AML-193 (cell line): ENCODE results near the gene HSD17B2.
A peak's percentile ranks its signal among the peaks of the same experiment; 100 is the strongest.
"Not testable (repeated sequence)": the region's sequence is repeated elsewhere in the genome, so short reads cannot be mapped to it uniquely, and the experiment has no call there.

Experiments used
- DNase-seq, 2 experiments: peaks; one replicate each; lab custom pipeline; 2025; lab: John Stamatoyannopoulos, UW

HSD17B2 gene, protein sequence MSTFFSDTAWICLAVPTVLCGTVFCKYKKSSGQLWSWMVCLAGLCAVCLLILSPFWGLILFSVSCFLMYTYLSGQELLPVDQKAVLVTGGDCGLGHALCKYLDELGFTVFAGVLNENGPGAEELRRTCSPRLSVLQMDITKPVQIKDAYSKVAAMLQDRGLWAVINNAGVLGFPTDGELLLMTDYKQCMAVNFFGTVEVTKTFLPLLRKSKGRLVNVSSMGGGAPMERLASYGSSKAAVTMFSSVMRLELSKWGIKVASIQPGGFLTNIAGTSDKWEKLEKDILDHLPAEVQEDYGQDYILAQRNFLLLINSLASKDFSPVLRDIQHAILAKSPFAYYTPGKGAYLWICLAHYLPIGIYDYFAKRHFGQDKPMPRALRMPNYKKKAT

DNA sequence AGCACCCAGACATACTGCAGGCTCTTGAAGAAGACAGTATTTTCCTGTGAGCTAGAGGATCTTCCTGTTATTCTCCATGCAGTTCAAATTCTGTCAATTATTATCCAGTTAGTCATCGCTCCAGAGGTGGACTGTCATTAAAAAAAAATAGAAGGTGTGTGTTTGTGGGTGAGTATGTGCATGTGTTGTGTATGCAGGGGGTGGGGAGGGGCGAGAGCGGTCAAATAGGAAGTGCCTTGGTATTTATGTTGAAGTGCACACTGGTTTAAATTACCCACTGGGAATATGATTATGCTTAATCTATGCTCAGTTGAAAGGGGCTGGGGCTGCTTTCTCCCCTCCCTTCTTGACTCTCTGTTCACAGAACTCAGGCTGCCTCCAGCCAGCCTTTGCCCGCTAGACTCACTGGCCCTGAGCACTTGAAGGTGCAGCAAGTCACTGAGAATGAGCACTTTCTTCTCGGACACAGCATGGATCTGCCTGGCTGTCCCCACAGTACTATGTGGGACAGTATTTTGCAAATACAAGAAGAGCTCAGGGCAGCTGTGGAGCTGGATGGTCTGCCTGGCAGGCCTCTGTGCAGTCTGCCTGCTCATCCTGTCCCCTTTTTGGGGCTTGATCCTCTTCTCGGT lies at the start of gene HSD17B2:
Gene HSD17B2 (plus strand): TSS at position 273 of the 632 bp plus-strand sequence. CDS start 172 bp downstream, at position 445.
- DNase-seq, result no peak

DNA sequence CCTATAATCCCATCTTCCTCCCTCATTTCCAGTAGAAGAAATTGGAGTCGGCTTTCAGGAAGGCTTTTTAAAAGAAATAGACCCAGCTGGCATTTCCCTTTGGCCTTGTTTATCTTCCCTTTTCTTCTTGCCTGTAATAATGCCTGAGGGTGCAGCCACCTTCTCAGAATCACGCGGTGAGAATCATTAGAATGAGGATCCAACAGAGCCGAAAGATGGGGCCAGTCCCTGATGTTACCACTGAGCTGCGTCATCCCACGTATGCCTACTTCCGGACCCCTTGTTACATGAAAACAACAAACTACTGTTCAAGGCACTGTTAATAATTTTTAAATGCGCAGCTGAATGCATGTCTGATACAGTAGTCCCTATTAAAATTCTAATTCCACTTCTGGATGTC lies 47.9 kb upstream of the HSD17B2 start:
- DNase-seq, result no peak

DNA sequence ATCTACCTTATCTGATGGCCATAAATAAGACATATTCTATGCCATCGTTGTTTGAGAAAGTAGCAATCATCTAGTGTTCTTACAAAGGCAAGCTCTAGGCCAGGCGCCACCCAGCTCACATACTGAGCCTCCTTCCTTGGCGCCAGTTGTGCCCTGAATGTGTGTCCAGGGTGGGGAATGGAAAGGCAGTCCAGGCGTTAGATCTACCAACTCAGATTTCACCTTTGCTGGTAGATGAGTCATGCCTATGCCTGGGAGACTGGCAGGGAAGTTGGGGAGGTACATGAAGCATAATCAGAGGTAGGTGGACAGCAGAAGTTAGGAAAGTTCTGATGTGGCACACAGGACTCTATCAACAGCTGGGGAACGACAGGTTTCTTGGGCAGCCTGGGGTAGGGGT lies 47.3 kb upstream of the HSD17B2 start:
- no peak for DNase-seq

DNA sequence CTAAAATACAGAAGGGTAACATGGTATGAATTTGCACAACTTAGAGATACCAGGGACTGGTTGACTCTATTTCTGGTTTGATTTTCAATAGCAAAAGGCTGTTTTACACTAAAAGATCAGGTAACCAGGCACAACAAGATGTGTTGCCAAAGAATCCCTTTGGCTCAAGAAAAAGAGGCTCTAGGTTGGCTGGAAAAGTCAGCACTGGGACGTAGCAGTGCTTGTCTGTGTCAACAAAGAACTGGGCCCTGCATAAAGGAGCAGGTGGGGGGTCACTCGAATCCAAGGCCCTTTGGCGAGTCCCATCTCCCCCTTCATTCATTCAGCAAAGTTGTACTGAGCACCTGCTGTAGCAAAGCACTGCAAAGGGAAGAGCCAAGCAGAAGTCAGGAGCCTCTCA lies 42.2 kb upstream of the HSD17B2 start:
- no peak for DNase-seq

DNA sequence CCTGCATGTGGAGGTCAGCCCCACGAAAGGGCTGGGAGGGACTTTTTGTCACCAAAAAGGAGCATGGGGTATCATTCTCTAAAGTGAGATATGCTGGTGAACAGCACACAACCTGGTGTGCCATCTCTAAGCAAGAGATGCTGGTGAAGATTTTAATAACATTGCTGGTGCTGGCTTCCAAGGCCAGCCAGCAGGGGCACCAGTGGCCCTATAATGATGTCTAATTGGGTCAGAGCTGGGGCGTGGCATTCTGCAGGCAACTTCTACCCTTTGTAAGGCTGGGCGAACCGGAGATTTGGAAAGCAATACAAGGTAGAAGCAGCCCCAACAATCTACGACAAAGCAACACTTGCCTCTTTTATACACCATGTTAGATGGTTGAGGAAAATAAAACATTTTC lies 40.6 kb upstream of the HSD17B2 start:
- no peak for DNase-seq

DNA sequence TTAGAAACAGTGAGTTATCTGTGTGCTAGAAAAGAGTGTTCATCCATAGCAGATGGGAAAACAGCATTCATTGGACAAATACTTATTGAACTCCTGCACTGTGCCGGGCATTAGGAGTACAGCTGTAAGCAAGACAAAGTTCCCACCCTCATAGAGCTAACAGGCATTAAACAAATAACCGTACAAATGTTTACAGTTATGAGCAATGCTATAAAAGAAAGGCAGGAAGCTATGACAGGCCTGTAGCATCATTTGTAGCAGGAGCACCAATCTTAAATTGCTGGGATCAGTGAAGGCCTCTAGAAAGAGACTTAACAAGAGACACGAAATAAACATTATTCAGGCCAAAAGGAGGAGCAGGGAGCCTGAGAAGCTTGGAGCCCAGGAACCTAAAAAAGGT lies 39.4 kb upstream of the HSD17B2 start:
- no peak for DNase-seq

DNA sequence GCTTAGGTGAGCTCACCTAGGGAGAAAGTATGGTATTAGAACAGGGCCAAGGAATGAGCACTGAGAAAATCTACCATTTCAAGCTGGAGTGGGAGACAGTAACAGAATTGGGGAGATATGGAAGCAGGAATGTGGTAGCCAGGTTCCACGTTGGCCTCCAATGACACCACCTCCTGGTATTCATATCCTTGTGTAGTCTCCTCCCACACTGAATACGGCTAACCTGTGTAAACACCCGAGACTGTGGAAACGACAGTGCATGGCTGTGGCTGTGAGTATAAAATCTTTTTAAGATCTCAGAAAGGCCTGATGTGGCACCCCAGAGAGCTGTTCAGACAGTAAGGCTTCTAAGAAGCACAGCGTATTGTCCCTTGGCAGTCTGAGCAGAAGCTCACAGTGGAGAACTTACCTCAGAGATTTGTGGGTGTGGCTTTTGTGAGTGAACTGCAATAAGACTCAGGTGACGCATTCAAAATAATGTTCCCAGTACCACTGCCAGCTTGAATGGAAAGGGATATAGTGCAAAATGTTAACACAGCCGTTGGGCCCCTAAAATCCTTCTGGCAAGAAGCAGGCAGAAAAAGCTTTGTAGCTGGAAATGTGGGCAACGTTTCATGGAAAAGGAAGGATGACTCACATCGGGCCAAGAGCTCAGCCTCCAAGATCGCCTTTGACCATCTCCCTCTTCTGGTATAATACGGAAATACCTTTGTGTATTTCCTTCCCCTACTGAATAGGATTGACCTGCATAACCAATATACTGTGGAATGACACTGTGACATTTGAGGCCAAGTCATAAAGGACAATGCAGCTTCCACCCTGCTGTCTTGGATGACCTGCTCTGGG lies 38.2 kb upstream of the HSD17B2 start:
- peak; percentile 41 to 44 for DNase-seq

DNA sequence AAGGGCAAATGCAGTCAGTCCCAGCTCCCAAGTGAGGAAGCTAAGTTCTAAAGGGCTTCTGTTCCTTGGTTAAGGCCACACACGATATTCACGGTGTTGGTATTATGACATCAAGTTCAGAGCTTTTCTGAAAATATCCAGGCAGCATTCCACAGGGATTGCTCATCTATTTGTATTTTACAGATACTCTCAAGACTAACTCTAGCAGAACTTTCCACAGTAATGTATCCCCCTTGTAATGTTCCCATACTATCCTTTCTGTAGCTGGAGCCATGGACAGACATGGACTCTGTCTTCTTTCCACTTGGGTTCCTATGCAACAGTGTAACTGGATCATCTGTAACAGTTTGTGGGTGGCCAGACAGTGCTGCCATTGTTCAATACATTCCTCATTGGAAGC lies 37.3 kb upstream of the HSD17B2 start:
- DNase-seq, result no peak

DNA sequence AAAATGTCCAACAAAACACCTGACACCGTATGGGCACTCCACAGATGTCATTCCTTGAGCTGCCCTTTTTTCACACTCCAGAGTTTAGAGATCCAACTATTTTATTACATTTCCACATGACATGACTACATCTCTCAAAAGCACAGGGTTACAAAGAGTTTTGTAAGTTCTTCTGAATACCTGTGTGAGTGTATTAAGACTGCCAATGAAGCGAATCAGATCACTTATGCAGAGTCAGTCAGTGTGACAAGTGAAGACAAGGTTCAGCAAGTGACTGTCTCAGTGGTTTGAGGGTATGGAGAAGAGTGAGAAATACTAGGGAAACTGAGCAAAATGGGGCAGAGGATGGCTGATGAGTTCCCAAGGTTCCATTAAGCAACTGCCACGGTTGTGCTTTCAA lies 32.2 kb upstream of the HSD17B2 start:
- no peak for DNase-seq

DNA sequence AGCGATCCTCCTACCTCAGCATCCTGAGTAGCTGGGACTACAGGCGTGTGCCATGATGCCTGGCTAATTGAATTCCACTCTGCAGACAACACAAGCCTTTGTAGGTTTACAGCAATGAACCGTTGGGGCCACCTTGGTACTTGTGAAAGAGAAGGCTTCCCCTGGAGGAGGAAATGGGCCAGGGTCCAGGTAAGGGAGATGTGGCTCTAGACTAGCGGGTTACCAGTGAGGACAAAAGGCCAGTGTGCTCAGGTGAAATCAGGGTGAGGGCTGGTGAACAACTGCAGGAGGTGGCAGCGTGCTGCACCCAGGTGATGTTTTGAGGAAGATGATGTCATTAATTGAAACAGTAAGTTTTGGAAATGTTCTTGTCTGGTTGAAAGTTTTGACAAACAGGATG lies 30.5 kb upstream of the HSD17B2 start:
- DNase-seq, result no peak

DNA sequence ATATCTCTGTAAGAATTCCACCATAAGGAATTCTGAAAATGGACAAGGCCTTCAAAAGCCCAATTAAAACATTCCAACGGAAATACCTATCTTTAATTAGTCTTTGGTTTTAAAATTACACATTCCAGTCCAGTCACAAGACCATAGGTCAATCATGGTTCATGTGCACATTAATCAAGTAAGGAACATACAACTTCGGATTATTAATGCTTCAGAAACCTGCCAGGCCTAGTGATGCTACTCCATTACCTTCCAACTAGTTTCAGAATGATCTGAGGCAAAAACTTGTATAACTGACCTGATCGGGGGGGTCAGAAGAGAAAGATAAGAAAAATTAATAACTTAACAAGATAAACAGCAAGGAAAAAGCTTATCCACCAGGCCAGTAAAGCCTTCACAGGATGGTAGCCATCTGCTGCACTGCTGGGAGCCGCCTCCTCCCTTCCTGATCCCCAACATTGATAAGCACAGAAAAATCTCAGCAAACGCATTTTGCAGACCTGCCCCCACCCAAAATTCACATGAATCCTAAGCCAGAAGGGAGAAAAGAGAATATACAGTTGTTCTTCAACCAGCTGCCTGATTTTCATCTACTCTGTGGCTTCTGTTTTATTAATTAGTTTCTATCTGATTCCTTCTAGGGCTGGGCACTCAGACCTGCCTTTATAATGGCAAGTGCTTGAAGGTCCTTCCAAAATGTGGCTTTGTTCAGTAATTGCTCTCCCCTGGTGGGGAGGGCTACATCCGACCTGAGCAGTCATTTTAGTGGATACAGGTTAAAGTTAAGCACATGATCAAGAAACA lies 29.8 kb upstream of the HSD17B2 start:
- DNase-seq, result no peak

DNA sequence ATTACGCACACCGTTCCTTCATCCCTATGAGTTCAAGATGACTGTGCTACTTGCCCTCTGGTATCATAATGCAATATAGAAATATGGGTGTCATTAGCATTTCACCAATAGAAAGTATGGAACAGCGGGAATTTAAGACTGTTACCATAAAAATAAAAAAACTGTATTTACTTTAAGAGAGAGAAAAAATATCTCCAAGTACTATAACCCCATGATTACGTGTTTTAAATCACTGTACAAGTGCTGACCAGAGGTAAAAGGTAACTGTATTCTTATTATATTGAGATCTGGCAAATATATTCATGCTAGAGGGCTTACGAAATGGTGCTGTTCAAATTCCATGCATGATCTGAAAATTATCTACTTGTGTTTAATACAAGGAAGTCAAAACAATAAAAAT lies 29.0 kb upstream of the HSD17B2 start:
- DNase-seq, result no peak

DNA sequence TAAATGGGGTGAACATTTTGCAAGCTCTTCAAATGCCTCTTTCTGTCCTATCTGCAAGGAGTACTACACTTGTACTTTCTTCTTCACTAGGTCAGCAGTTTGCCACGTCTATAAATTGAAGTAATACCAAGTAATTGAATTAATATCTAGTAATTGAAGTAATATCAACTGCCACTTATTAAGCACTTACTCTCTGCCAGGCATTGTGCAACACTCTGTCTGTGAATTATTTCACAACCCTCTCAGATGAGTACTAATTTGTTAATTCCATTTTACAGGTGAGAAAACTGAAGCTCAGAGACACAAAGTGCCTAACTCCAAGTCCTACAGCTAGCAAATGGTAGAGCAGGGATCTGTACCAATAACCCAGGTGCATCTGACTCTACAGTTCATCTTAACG lies 27.9 kb upstream of the HSD17B2 start:
- DNase-seq, result no peak

DNA sequence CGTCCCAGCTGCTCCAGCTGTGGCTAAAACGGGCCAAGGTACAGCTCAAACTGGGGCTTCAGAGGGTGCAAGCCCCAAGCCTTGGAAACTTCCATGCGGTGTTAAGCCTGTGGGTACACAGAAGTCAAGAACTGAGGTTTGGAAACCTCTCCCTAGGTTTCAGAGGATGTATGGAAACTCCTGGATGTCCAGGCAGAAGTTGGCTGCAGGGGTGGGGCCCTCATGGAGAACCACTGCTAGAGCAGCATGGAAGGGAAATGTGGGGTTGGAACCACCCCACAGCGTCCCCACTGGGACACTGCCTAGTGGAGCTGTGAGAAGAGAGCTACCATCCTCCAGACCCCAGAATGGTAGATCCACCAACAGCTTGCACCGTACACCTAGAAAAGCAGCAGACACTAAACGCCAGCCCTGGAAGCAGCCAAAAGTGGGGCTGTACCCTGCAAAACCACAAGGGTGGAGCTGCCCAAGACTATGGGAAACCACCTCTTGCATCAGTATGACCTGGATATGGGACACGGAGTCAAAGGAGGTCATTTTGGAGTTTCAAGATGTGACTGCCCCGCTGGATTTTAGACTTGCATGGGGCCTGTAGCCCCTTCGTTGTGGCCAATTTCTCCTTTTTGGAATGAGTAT lies 26.0 kb upstream of the HSD17B2 start:
- no peak for DNase-seq

DNA sequence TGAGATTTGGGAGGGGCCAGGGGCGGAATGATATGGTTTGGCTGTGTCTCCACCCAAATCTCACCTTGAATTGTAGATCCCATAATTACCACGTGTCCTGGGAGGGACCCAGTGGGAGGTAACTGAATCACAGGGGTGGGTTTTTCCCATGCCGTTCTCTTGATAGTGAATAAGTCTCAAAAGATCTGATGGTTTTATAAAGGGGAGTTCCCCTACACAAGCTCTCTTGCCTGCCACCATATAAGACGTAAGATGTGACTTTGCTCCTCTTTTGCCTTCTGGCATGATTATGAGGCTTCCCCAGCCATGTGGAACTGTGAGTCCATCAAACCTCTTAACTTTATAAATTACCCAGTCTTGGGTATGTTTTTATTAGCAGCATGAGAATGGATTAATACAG lies 25.3 kb upstream of the HSD17B2 start:
- not testable (repeated sequence) for DNase-seq

DNA sequence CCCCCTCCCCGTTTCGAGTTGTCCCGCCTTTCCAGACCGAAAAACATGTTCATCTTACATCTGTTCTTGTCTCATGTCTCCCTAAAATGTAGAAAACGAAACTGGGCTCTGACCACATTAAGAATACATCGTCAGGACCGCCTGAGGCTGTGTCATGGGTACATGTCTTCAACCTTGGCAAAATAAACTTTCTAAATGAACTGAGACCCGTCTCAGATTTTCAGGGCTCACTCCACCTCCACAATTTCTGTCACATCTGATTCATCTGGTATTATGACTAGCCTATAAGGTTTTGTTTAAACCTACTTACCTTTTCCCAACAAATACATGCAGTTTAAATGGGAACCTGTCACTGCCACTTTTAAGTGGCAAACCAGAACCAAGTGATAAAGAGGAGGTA lies 24.4 kb upstream of the HSD17B2 start:
- no peak for DNase-seq

DNA sequence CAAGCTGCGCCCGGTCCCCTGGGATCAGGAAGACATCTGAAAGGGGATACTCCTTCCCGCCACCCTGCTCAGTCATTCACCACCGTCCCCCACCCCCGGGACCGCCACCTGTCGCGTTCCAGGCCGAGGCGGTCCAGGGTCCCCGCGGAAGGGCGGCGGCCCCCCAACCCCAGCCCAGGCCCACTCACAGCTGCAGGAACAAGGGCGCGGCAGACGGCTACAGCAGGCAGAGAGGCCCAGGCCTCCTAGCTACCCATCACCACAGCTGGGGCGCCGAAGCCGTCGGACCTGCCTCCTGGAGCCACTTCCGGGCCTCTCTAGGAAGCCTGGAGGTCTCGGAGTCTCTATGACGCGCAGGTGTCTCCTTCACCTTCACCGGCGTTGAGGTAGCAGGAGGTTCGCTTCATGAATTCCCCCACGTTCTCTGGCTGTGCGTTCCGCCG lies 23.8 kb upstream of the HSD17B2 start, which contains the start of gene SDR42E1:
Gene SDR42E1 (minus strand): TSS at position 272 of the 443 bp plus-strand sequence. CDS start 10,612 bp downstream, outside the sequence.
- DNase-seq, result no peak

DNA sequence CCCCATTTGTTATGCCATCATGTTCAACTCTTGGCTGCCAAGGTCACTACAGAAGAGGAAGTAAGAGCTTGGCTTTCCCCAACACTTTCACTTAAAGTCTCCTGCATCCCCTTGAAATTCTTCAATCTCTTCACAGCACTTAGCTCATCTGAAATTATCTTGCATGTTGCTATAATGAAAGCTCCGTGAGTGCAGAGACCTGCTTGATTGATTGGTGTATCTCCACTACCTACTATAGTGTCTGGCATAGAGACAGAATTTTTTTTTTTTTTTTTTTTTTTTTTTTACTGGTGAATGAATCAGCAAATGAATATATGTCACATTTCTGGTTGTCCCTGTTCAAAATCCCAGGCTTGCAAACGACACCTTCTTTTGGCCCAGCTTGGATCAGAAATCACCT lies 21.9 kb upstream of the HSD17B2 start:
- DNase-seq, result no peak

DNA sequence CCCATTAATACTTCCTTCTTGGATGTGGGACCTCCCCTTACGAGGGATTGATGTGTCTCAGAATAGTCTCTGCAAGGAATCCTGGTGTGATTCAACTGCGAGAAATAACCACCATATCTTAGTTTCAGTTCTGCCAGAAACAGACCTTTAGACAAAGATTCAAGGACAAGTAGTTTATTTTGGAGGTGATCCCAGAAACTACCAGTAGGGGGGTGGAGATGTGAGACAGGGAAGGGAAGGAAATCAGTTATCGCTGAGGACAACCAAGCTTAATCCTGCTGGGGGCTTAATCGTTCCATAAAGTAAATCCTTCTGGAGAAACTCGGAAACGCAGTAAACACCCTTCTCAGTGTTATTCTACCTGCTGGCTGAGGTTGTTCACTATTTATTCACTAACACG lies 18.8 kb upstream of the HSD17B2 start:
- no peak for DNase-seq

DNA sequence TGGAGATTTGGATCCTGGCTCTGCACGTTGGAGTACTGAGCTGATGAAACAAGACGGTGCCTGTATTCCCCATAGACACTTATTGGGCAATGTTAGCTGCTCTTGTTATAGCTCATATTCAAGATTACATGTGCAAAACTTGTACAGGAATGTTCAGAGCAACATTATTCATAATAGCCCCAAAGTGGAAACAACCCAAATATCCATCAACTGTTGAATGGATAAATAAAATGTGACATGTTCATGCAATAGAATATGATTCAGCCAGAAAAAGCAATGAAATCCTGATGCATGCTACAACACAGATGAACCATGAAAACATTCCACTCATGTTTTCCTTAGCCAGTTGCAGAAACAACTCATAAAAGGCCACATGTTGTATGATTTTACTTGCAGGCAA lies 18.1 kb upstream of the HSD17B2 start:
- no peak for DNase-seq

DNA sequence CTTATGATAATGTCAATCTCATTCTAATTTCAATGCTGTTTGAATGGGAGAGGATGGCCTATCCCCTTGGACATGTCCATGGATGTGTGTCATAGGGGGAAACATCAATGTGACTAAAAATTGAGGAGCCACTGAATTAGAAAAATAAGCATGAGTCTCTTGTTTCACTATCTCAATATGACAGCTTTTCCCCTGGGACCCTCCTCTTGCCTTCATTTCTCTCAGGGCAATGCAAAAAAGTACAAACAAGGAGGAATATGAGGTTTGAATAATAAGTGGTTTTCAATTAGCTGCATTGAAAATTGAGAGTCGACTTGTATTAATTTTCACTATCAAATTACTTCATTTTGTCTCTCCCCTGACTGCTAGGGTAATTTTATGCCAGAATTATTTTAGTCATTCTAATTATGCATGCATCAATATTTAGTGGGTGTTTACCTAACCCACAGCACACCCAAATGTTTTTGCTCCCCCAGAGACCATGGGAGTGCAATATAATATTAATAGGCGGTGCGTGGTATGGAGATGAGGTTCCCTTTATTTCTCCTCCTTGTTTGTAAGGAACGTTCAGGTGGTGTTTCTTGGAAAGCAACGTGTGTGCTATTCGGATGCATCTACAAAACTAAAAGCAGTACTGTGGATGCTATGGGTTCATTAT lies 17.0 kb upstream of the HSD17B2 start:
- DNase-seq, result no peak
